ENCODE data around the gene PCDHB2.
"Not testable (repeated sequence)": the region's sequence is repeated elsewhere in the genome, so short reads cannot be mapped to it uniquely, and the experiment has no call there.

PCDHB2 gene

DNA sequence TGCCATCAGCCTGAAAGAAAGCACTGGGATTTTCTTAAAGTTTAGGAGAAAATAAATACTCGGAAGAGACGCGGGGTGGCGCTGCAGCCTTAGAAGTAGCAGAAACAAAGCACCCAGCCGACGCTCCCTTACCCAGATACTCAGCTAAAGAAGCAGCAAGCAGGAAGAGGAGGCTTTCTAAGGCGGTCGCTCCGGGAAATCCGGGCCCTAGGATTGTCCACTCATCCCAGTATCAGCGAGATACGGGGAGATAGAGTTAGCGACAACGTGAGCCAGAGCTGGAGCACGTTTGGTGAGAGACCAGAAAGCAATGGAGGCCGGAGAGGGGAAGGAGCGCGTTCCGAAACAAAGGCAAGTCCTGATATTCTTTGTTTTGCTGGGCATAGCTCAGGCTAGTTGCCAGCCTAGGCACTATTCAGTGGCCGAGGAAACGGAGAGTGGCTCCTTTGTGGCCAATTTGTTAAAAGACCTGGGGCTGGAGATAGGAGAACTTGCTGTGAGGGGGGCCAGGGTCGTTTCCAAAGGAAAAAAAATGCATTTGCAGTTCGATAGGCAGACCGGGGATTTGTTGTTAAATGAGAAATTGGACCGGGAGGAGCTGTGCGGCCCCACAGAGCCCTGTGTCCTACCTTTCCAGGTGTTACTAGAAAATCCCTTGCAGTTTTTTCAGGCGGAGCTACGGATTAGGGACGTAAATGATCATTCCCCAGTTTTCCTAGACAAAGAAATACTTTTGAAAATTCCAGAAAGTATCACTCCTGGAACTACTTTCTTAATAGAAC lies at the start of gene PCDHB2:
PCDHB2 (plus strand) TSS at position 135 of the 782 bp plus-strand sequence; CDS start at position 311, 176 bp downstream.
- DNase-seq, result peak; percentile 35

DNA sequence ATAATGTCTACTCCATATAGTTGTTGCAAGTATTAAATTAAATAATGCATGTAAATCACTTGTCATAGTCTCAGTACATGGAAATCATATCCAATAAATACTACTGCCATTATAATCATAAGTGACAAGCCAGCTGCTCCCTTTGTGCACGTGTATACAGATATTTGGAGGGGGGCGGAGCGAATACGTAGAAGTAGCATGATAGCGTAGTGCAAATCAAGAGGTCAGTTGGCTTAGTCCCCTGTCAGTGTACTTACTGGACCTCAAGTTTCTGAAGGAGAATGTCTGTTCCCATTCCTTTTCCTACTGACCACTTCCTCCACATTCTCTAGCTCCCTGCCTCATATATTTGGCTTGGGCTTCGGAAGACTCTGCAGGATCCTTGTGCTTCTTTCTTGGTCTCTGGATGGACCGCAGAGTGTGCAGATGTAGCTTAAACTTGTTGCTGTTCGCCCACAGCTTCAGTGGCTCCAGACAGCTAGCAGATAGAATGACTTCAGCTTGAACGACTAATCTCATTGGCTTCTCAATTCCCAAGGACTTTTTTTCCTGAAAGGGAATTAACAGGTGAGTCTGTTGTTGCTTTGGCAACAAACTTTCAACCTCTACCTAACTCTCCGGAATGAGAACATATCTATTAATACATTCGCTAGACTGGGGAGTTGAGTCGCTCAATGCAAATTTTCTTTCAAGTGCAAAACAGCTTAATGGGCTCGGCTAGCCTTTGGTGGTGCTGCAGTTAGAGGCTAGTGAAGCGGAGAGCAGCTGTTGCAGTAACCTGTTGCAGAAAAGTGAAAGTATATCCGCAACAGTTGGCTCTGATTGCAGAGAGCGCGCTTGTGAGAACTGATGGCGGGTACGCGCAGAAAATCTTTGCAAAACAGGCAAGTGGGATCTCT lies 43.5 kb upstream of the PCDHB2 start, which contains the start of gene PCDHB1:
PCDHB1 (plus strand) TSS at position 753 of the 899 bp plus-strand sequence; CDS start at position 850, 97 bp downstream.
- DNase-seq, result no peak

DNA sequence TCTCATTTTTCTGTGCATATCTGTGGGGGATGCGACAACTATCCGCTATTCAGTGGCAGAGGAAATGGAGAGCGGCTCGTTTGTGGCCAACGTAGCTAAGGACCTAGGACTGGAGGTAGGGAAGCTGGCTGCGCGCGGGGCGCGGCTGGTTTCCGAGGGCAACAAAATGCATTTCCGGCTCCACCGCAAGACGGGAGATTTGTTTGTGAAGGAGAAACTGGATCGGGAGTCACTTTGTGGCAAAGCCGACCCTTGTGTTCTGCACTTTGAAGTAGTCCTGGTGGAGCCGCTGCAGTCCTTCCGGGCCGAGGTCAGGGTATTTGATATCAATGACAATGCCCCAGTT lies 42.9 kb upstream of the PCDHB2 start:
- DNase-seq, result no peak

DNA sequence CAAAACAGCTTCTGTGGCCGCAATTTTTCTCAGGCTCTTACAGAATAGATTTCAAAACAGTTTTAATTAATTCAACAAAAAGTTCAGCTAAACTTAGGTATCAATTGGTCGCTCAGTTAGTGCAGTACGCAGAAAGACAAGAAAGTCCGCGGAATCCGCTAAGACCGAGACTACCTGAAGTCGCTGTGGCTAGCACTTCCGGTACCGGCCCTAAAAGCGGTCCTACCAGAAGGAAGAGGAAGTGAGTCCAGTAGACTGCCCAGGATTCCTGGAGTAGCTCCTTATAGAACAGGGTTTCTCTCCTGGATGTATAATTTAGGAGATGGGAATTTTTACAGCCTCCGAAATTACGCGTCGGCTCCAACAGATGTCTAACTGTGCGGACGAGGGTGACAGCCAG lies 16.6 kb upstream of the PCDHB2 start:
- DNase-seq, result no peak

DNA sequence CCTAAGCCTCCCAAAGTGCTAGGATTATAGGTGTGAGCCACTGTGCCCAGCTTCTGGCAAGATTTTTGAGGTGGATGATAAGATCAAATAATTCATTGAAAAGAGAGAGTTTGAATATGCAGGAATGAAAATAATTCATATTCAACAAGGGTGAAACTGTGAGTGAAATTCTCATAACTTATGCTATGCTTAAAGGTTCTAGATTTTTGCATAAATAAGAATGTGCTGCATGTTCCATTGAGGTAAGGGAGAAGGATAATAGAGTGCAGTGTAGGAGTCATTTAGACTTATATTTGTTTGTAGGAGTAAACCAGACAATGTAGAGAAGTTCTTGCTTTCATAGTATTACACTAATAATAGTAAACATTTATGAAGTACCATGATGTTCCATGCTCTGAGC lies 12.2 kb upstream of the PCDHB2 start:
- DNase-seq, result no peak

DNA sequence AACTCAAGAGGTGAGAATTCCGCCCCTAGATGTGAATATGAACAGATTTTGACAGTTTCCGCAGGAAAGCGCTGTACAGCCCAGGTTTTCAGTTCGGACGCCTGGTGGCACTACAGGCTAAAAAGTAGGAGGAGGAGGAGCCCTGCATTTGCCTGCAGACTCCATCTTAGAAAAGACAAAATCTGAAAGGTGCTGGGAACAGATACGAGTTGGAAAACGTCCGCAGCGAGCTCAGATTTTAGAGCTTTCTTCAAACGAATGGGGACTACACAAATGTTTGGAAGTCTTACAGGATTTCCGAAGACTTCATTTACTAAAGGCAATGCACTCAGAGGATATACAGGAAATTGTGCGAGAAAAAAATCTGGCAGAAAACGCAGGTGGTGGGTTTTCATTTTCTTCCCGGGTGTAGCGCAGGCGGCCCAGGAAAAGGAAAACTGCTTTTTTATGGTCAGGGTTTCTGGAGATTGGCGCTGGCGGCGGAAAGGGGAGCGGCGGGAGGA lies 9.9 kb upstream of the PCDHB2 start:
- no peak for DNase-seq

DNA sequence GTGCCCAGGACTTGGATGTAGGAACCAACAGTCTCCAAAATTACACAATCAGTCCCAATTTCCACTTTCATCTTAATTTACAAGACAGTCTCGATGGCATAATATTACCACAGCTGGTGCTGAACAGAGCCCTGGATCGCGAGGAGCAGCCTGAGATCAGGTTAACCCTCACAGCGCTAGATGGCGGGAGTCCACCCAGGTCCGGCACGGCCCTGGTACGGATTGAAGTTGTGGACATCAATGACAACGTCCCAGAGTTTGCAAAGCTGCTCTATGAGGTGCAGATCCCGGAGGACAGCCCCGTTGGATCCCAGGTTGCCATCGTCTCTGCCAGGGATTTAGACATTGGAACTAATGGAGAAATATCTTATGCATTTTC lies 837 bp downstream of the PCDHB2 start:
- no peak for DNase-seq

DNA sequence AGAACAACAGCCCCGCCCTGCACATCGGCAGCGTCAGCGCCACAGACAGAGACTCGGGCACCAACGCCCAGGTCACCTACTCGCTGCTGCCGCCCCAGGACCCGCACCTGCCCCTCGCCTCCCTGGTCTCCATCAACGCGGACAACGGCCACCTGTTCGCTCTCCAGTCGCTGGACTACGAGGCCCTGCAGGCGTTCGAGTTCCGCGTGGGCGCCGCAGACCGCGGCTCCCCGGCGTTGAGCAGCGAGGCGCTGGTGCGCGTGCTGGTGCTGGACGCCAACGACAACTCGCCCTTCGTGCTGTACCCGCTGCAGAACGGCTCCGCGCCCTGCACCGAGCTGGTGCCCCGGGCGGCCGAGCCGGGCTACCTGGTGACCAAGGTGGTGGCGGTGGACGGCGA lies 1.8 kb downstream of the PCDHB2 start:
- DNase-seq, result not testable (repeated sequence)

DNA sequence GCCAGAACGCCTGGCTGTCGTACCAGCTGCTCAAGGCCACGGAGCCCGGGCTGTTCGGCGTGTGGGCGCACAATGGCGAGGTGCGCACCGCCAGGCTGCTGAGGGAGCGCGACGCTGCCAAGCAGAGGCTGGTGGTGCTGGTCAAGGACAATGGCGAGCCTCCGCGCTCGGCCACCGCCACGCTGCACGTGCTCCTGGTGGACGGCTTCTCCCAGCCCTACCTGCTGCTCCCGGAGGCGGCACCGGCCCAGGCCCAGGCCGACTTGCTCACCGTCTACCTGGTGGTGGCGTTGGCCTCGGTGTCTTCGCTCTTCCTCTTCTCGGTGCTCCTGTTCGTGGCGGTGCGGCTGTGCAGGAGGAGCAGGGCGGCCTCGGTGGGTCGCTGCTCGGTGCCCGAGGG lies 2.2 kb downstream of the PCDHB2 start:
- DNase-seq, result not testable (repeated sequence)

DNA sequence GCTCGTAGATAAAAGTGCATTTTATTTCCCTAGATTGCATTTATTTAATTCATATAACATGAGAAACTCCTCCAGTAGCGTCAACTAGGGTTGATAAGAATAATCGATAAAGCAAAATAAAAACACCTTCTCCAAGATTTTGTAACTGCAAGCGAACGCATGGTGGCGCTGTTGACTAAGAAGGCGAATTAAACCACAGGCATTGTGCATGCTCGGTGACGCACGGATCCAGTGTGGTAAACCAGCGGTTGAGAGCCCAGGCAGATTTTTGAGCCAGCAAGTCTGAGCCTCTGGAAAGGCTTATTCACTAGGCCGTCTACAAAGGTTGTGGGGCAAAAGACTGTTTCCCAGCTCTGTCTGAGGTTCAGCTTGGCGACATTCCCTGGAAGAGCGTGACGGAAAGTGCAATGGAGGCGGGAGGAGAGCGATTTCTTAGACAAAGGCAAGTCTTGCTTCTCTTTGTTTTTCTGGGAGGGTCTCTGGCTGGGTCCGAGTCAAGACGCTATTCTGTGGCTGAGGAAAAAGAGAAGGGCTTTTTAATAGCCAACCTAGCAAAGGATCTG lies 5.9 kb downstream of the PCDHB2 start, which contains the start of gene PCDHB3:
PCDHB3 (plus strand) TSS at position 231 of the 563 bp plus-strand sequence; CDS start at position 408, 177 bp downstream.
- no peak for DNase-seq

DNA sequence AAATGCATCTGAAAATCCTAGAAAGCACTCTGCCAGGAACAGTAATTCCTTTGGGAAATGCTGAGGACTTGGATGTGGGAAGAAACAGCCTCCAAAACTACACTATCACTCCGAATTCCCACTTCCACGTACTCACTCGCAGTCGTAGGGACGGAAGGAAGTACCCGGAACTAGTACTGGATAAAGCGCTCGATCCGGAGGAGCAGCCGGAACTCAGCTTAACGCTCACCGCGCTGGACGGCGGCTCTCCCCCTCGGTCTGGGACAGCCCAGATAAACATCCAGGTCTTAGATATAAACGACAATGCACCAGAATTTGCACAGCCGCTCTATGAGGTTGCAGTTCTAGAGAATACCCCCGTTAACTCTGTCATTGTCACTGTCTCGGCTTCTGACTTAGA lies 6.6 kb downstream of the PCDHB2 start:
- no peak for DNase-seq

DNA sequence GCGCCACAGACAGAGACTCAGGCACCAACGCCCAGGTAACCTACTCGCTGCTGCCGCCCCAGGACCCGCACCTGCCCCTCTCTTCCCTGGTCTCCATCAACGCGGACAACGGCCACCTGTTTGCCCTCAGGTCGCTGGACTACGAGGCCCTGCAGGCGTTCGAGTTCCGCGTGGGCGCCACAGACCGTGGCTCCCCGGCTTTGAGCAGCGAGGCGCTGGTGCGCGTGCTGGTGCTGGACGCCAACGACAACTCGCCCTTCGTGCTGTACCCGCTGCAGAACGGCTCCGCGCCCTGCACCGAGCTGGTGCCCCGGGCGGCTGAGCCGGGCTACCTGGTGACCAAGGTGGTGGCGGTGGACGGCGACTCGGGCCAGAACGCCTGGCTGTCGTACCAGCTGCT lies 7.7 kb downstream of the PCDHB2 start:
- DNase-seq, result not testable (repeated sequence)

DNA sequence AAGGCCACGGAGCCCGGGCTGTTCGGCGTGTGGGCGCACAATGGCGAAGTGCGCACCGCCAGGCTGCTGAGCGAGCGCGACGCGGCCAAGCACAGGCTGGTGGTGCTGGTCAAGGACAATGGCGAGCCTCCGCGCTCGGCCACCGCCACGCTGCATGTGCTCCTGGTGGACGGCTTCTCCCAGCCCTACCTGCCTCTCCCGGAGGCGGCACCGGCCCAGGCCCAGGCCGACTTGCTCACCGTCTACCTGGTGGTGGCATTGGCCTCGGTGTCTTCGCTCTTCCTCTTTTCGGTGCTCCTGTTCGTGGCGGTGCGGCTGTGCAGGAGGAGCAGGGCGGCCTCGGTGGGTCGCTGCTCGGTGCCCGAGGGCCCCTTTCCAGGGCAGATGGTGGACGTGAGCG lies 8.1 kb downstream of the PCDHB2 start:
- DNase-seq, result not testable (repeated sequence)

DNA sequence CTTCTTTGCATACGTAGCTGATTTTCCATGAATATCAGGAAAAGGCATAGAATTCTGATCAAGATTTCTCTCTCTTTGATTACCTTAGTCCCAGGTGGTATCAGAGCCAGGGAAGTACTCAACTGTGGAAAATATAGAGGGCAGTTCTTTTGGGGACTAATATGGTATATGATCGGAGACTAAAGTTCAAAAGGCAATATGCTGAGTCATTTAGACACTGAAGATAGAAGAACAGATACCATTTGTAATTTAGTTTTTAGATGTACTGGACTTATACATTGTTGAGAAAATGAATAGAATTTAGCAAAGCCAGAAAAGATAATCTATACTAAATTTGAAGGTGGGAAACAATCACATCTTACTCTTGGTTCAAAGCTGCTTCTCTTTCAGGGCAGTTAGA lies 10.9 kb downstream of the PCDHB2 start:
- DNase-seq, result no peak

DNA sequence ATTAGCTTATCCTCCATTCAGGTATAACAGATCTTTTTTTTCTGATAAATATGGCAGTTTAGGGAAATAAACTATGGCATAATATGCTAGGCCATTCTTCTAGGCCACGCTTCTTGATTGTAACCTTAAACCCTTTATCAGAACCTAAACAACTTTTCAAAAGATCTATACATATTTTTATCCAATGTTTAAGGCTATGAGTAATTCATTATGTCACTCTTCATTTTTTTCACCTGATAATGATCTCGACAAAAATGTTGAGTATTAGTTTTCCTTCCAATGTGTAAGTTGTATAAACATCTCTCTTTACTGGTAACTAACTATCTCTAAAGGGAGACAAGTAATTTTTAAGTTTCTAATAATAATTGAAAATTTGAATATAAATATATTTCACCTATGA lies 24.8 kb downstream of the PCDHB2 start:
- no peak for DNase-seq

DNA sequence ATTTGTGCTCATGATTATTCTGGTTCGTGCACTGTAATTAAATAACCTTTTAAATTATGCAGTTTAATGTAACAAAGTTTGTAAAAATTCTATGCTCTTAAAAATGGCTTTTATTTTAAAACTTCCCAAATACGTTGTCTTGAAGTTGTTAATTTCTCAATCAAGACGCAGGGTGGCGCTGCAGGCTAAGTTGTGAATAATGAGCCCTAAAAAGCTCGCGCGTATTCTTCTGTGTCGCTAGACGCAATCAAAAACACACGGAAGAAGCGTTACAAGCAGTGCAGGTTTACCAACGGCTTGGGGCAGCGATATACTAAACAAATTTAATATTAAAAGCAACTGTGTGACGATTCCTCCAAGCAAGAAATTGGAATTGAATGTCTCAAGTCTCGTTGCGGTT lies 27.1 kb downstream of the PCDHB2 start, which contains the start of gene PCDHB4:
PCDHB4 (plus strand) TSS at position 256 of the 400 bp plus-strand sequence. CDS start 181 bp downstream, outside the sequence.
- no peak for DNase-seq

DNA sequence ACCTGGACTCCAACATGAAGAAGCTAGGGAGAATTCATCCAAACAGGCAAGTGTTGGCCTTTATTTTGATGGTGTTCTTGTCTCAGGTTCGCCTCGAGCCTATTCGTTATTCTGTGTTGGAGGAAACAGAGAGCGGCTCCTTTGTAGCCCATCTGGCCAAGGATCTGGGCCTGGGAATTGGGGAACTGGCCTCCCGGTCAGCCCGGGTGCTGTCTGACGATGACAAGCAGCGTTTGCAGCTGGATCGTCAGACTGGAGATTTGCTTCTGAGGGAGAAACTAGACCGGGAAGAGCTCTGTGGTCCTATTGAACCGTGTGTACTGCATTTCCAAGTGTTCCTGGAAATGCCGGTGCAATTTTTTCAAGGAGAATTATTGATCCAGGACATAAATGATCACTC lies 27.6 kb downstream of the PCDHB2 start:
- DNase-seq, result no peak

DNA sequence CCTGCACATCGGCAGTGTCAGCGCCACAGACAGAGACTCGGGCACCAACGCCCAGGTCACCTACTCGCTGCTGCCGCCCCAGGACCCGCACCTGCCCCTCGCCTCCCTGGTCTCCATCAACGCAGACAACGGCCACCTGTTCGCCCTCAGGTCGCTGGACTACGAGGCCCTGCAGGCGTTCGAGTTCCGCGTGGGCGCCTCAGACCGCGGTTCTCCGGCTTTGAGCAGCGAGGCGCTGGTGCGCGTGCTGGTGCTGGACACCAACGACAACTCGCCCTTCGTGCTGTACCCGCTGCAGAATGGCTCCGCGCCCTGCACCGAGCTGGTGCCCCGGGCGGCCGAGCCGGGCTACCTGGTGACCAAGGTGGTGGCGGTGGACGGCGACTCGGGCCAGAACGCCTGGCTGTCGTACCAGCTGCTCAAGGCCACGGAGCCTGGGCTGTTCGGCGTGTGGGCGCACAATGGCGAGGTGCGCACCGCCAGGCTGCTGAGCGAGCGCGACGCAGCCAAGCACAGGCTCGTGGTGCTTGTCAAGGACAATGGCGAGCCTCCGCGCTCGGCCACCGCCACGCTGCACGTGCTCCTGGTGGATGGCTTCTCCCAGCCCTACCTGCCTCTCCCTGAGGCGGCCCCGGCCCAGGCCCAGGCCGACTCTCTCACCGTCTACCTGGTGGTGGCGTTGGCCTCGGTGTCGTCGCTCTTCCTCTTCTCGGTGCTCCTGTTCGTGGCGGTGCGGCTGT lies 29.2 kb downstream of the PCDHB2 start:
- not testable (repeated sequence) for DNase-seq

DNA sequence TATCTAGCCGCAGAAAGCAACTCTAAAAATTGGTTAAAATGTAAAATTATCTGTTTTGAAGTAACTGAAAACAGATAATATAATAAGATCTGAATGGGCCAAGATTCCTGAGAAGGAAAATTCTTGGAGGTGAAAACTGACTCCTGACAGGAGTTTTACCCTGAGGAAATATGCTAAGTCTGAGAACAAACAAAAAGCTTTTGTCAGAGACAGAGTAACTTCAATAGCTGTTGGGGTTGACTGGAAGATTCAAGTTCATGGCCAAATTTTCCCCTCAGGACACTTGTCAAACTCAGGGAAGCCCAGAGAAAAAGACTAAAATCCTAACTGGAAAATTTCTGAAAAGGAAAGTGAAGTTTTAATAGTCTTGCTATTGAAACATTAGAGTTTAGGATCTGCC lies 32.9 kb downstream of the PCDHB2 start:
- no peak for DNase-seq

DNA sequence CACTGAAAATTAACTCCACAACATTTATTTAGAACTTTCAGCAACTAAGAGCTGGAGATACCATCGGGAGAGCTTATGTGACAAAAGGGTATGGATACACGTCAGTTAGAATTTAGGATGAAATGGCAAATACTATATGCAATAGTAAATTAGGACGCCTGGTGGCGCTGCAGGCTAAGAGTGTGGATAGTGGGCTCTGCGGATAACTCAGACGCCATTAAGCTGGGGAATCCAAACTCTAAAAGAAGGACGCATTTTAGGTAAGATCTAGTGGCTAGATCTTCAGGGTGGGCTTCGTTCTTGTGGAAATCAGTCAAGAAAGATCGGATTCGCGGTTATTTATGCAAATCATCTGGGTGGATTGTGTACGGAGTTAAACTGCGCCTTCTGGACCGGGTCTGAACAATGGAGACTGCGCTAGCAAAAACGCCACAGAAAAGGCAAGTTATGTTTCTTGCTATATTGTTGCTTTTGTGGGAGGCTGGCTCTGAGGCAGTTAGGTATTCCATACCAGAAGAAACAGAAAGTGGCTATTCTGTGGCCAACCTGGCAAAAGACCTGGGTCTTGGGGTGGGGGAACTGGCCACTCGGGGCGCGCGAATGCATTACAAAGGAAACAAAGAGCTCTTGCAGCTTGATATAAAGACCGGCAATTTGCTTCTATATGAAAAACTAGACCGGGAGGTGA lies 40.8 kb downstream of the PCDHB2 start, which contains the start of gene PCDHB5:
PCDHB5 (plus strand) TSS at position 177 of the 688 bp plus-strand sequence; CDS start at position 406, 229 bp downstream.
- no peak for DNase-seq

DNA sequence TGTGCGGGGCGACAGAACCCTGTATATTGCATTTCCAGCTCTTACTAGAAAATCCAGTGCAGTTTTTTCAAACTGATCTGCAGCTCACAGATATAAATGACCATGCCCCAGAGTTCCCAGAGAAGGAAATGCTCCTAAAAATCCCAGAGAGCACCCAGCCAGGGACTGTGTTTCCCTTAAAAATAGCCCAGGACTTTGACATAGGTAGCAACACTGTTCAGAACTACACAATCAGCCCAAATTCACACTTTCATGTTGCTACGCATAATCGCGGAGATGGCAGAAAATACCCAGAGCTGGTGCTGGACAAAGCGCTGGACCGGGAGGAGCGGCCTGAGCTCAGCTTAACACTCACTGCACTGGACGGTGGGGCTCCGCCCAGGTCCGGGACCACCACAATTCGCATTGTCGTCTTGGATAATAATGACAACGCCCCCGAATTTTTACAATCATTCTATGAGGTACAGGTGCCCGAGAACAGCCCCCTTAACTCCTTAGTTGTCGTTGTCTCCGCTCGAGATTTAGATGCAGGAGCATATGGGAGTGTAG lies 41.4 kb downstream of the PCDHB2 start:
- DNase-seq, result no peak

Measured in NCI-H510A (cell line).